ENCODE data around the gene LASP1NB.
"Not testable (repeated sequence)": the region's sequence is repeated elsewhere in the genome, so short reads cannot be mapped to it uniquely, and the experiment has no call there.

LASP1NB gene

GRCh38 chr17:38918916-38919315, 6.5 kb upstream of the LASP1NB start:
- DNase-seq, result no peak

GRCh38 chr17:38919316-38920078, 5.9 kb upstream of the LASP1NB start:
- no peak for DNase-seq

GRCh38 chr17:38920374-38921291, 4.8 kb upstream of the LASP1NB start:
- no peak for DNase-seq

GRCh38 chr17:38921756-38922411, 3.5 kb upstream of the LASP1NB start:
- DNase-seq, result no peak

GRCh38 chr17:38922538-38923297, 2.7 kb upstream of the LASP1NB start:
- DNase-seq, result peak; percentile 83

GRCh38 chr17:38926293-38927070, 1.1 kb downstream of the LASP1NB start:
- DNase-seq, result no peak

- not testable (repeated sequence) for DNase-seq
Observed at GRCh38 chr17:38930782-38931181, 5.4 kb downstream of the LASP1NB start.

GRCh38 chr17:38933962-38934361, 8.5 kb downstream of the LASP1NB start:
- not testable (repeated sequence) for DNase-seq

- no peak for DNase-seq
Observed at GRCh38 chr17:38939987-38940386, 14.6 kb downstream of the LASP1NB start.

GRCh38 chr17:38940404-38940803, 15.0 kb downstream of the LASP1NB start:
- DNase-seq, result no peak

GRCh38 chr17:38942696-38943334, 17.4 kb downstream of the LASP1NB start:
- DNase-seq, result no peak

- no peak for DNase-seq
Observed at GRCh38 chr17:38943607-38944006, 18.2 kb downstream of the LASP1NB start.

- DNase-seq, result no peak
Observed at GRCh38 chr17:38947189-38947588, 21.8 kb downstream of the LASP1NB start.

- DNase-seq, result not testable (repeated sequence)
Observed at GRCh38 chr17:38953800-38954199, 28.4 kb downstream of the LASP1NB start.

- no peak for DNase-seq
Observed at GRCh38 chr17:38958326-38958725, 32.9 kb downstream of the LASP1NB start.

GRCh38 chr17:38958756-38959155, 33.3 kb downstream of the LASP1NB start:
- no peak for DNase-seq

GRCh38 chr17:38959508-38959907, 34.1 kb downstream of the LASP1NB start:
- no peak for DNase-seq

- no peak for DNase-seq
Observed at GRCh38 chr17:38960402-38960801, 35.0 kb downstream of the LASP1NB start.

GRCh38 chr17:38961413-38961812, 36.0 kb downstream of the LASP1NB start:
- DNase-seq, result no peak

- peak; percentile 94 for DNase-seq
Observed at GRCh38 chr17:38967290-38967738, 41.9 kb downstream of the LASP1NB start, which contains the start of gene FBXO47. FBXO47 (minus strand) TSS chr17:38967403; CDS start chr17:38963025, 4,378 bp downstream.

- no peak for DNase-seq
Observed at GRCh38 chr17:38969281-38969680, 43.9 kb downstream of the LASP1NB start.

Data from femur (tissue), 1 donor.